ENCODE measurements around the gene SYNE2. TPM values are rescaled to one million over a fixed set of nuclear protein-coding genes. Genes with fewer than 3 reads are reported as not detected.

Gene SYNE2
- total RNA-seq, 1 donor = 10.1 TPM

DNA sequence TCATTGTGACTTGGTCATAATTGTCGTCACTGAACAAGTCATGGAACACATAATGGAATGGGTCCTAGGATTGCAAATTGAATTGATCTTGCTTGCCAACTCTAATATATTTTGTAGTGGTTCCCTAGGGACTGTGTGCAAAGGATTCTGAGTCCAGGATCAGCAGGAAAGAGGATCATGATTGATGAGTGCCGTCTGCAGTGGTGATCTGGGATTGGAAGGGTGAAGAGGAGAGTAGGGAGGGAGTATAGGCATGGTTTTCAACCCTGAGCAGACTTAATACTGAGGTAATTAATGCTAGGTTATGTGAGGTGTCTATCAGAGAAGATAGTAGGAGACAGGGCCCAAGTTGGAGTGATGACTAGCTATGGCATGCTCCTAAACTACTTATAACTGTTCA is 272.5 kb downstream of the SYNE2 start:
- no peak for DNase-seq (ENCODE audit: insufficient read length, low spot score, missing footprints)
- Histone ChIP-seq H4K20me1 (ENCODE audit: insufficient read depth, low read length) (no peaks in the 10 kb centered on the region), H3K27me3 (ENCODE audit: insufficient read depth, low read length) (no peaks in the 10 kb centered on the region), H3K4me2 (ENCODE audit: insufficient read depth, low read length) (no peak overlapping the region), H3K4me1 (ENCODE audit: insufficient read depth, low read length) (no peaks in the 10 kb centered on the region), H3K27ac (ENCODE audit: low read depth, low read length) (no peak overlapping the region), H2AFZ (ENCODE audit: low read length) (no peak overlapping the region), H3K79me2 (ENCODE audit: insufficient read depth, low read length) (no peaks in the 10 kb centered on the region), H3K9me3 (ENCODE audit: low read depth, low read length) (no peaks in the 10 kb centered on the region), H3K36me3 (ENCODE audit: insufficient read depth, low read length) (no peaks in the 10 kb centered on the region), H3K4me3 (ENCODE audit: insufficient read depth, low read length) (no peak overlapping the region)
- TF ChIP-seq, protein P1, sequence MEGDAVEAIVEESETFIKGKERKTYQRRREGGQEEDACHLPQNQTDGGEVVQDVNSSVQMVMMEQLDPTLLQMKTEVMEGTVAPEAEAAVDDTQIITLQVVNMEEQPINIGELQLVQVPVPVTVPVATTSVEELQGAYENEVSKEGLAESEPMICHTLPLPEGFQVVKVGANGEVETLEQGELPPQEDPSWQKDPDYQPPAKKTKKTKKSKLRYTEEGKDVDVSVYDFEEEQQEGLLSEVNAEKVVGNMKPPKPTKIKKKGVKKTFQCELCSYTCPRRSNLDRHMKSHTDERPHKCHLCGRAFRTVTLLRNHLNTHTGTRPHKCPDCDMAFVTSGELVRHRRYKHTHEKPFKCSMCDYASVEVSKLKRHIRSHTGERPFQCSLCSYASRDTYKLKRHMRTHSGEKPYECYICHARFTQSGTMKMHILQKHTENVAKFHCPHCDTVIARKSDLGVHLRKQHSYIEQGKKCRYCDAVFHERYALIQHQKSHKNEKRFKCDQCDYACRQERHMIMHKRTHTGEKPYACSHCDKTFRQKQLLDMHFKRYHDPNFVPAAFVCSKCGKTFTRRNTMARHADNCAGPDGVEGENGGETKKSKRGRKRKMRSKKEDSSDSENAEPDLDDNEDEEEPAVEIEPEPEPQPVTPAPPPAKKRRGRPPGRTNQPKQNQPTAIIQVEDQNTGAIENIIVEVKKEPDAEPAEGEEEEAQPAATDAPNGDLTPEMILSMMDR (IDR thresholded peaks at IDR 0.05; ENCODE audit: extremely low read depth, low read depth, low read length) = no peak

GRCh38 chr14:64126548-64126947 is 273.7 kb downstream of the SYNE2 start:
- Histone ChIP-seq H3K79me2 (ENCODE audit: insufficient read depth, low read length) (no peaks in the 10 kb centered on the region), H2AFZ (ENCODE audit: low read length) (no peak overlapping the region), H3K27ac (ENCODE audit: low read depth, low read length) (no peak overlapping the region), H4K20me1 (ENCODE audit: insufficient read depth, low read length) (no peaks in the 10 kb centered on the region), H3K4me1 (ENCODE audit: insufficient read depth, low read length) (no peaks in the 10 kb centered on the region), H3K27me3 (ENCODE audit: insufficient read depth, low read length) (no peaks in the 10 kb centered on the region), H3K4me3 (ENCODE audit: insufficient read depth, low read length) (no peak overlapping the region), H3K36me3 (ENCODE audit: insufficient read depth, low read length) (no peaks in the 10 kb centered on the region), H3K9me3 (ENCODE audit: low read depth, low read length) (no peaks in the 10 kb centered on the region), H3K4me2 (ENCODE audit: insufficient read depth, low read length) (no peak overlapping the region)
- TF ChIP-seq, protein P1 (IDR thresholded peaks at IDR 0.05; ENCODE audit: extremely low read depth, low read depth, low read length) = no peak
- DNase-seq (ENCODE audit: insufficient read length, low spot score, missing footprints) = no peak

- no peak overlapping the region for H3K4me3 ChIP-seq (ENCODE audit: insufficient read depth, low read length)
- H3K27me3 ChIP-seq (ENCODE audit: insufficient read depth, low read length) = no peaks in the 10 kb centered on the region
- no peaks in the 10 kb centered on the region for H3K9me3 ChIP-seq (ENCODE audit: low read depth, low read length)
- H3K36me3 ChIP-seq (ENCODE audit: insufficient read depth, low read length) = no peaks in the 10 kb centered on the region
- DNase-seq (ENCODE audit: insufficient read length, low spot score, missing footprints) = no peak
- H2AFZ ChIP-seq (ENCODE audit: low read length) = no peak overlapping the region
- H3K27ac ChIP-seq (ENCODE audit: low read depth, low read length) = no peak overlapping the region
- TF ChIP-seq, protein P1 (IDR thresholded peaks at IDR 0.05; ENCODE audit: extremely low read depth, low read depth, low read length) = peak; percentile 40
- no peaks in the 10 kb centered on the region for H4K20me1 ChIP-seq (ENCODE audit: insufficient read depth, low read length)
- H3K4me1 ChIP-seq (ENCODE audit: insufficient read depth, low read length) = no peaks in the 10 kb centered on the region
- H3K79me2 ChIP-seq (ENCODE audit: insufficient read depth, low read length) = no peaks in the 10 kb centered on the region
- H3K4me2 ChIP-seq (ENCODE audit: insufficient read depth, low read length) = no peak overlapping the region
These were observed 285.0 kb downstream of the SYNE2 start for GRCh38 chr14:64137657-64138290.

GRCh38 chr14:64147126-64147790 is 294.5 kb downstream of the SYNE2 start:
- H3K36me3 ChIP-seq (ENCODE audit: insufficient read depth, low read length) = no peaks in the 10 kb centered on the region
- no peak overlapping the region for H2AFZ ChIP-seq (ENCODE audit: low read length)
- H4K20me1 ChIP-seq (ENCODE audit: insufficient read depth, low read length) = no peaks in the 10 kb centered on the region
- H3K79me2 ChIP-seq (ENCODE audit: insufficient read depth, low read length) = no peaks in the 10 kb centered on the region
- no peaks in the 10 kb centered on the region for H3K4me1 ChIP-seq (ENCODE audit: insufficient read depth, low read length)
- TF ChIP-seq, protein P1 (IDR thresholded peaks at IDR 0.05; ENCODE audit: extremely low read depth, low read depth, low read length) = no peak
- H3K9me3 ChIP-seq (ENCODE audit: low read depth, low read length) = no peaks in the 10 kb centered on the region
- H3K4me3 ChIP-seq (ENCODE audit: insufficient read depth, low read length) = no peak overlapping the region
- no peak for DNase-seq (ENCODE audit: insufficient read length, low spot score, missing footprints)
- H3K4me2 ChIP-seq (ENCODE audit: insufficient read depth, low read length) = no peak overlapping the region
- H3K27me3 ChIP-seq (ENCODE audit: insufficient read depth, low read length) = no peaks in the 10 kb centered on the region
- no peak overlapping the region for H3K27ac ChIP-seq (ENCODE audit: low read depth, low read length)
